GM12878 (cell line): Measurements from ENCODE around the gene DCAF5. TPM values are rescaled to one million over a fixed set of nuclear protein-coding genes. Genes with fewer than 3 reads are reported as not detected.

Experiments used
- ATAC-seq: fragments of 200-7000 bp; cut with Tn5 transposase; 3 replicates; pipeline ENCODE4 v1.9.1; 2020; ENCODE audit warnings: mild to moderate bottlenecking, moderate library complexity
- BruUV-seq: library from RNA; stranded (reverse); fragments of 400-500 nt; replicated peaks from 2 replicates; lab custom pipeline; 2021; lab: Mats Ljungman, UMichigan
- CTCF ChIA-PET: fragments of 300-600 bp; sonication (Branson Sonifier 250); formaldehyde crosslinking; extraction: SDS; loops from one replicate; lab custom pipeline; 2021; ENCODE audit warnings: inconsistent platforms; lab: Yijun Ruan, JAX
- POLR2A ChIA-PET: fragments of 350-600 bp; formaldehyde crosslinking; extraction: SDS; loops from one replicate; lab custom pipeline; 2021; ENCODE audit warnings: inconsistent platforms; lab: Charles Lee
- RAD21 ChIA-PET: fragments of 300-600 bp; sonication (Branson Sonifier 250); formaldehyde crosslinking; loops from one replicate; lab custom pipeline; 2023; ENCODE audit warnings: antibody characterized with exemption; ENCODE audit not compliant: unreplicated experiment; lab: Charles Lee
- SMC1A ChIA-PET: fragments of 300-600 bp; sonication (Branson Sonifier 250); formaldehyde crosslinking; loops from one replicate; lab custom pipeline; 2023; ENCODE audit not compliant: unreplicated experiment, uncharacterized antibody; lab: Charles Lee
- DNase-seq: peaks from one replicate; pipeline ENCODE4 v3.0.0-alpha.2; 2011; ENCODE audit warnings: low read depth, low spot score
- FAIRE-seq: peaks from 3 replicates; lab custom pipeline; 2011; peaks lifted over from hg19 to GRCh38; lab: Jason Lieb, UNC
- H2AFZ ChIP-seq: 2 replicates; pipeline ENCODE4 v1.6.0; 2011; ENCODE audit warnings: low read depth, low read length, control low read depth; ENCODE audit not compliant: control insufficient read depth
- H3K27ac ChIP-seq: 2 replicates; pipeline ENCODE4 v1.5.1; 2011; ENCODE audit warnings: control low read depth; ENCODE audit not compliant: control insufficient read depth, insufficient read depth
- H3K27me3 ChIP-seq, 2 experiments: replicated peaks in 1 of 2; 2 replicates each; pipeline versions ENCODE4 v1.6.0 to v1.6.1; 2011; ENCODE audit warnings: low read length in 1 of 2; ENCODE audit not compliant: control insufficient read depth in 2 of 2, insufficient read depth in 2 of 2
- H3K36me3 ChIP-seq, 2 experiments: 2 replicates each; pipeline ENCODE4 v1.5.1; 2011; ENCODE audit warnings: low read length in 1 of 2; ENCODE audit not compliant: control insufficient read depth in 2 of 2, insufficient read depth in 2 of 2
- H3K4me1 ChIP-seq: 2 replicates; pipeline ENCODE4 v1.6.1; 2011; ENCODE audit warnings: mild to moderate bottlenecking, low read length, moderate library complexity, mixed read lengths; ENCODE audit not compliant: control insufficient read depth, insufficient read depth
- H3K4me2 ChIP-seq: 2 replicates; pipeline ENCODE4 v1.6.0; 2011; ENCODE audit warnings: control low read depth; ENCODE audit not compliant: control insufficient read depth, insufficient read depth
- H3K4me3 ChIP-seq: fragments of 200-600 bp; sonication (generic); 2 replicates; pipeline ENCODE4 v1.5.1; 2016
- H3K79me2 ChIP-seq: 2 replicates; pipeline ENCODE4 v1.6.0; 2011; ENCODE audit warnings: low read length; ENCODE audit not compliant: control insufficient read depth, insufficient read depth
- H3K9ac ChIP-seq: 2 replicates; pipeline ENCODE4 v1.8.0; 2011; ENCODE audit warnings: low read length, control low read depth, mixed read lengths; ENCODE audit not compliant: control insufficient read depth, insufficient read depth
- H3K9me3 ChIP-seq: replicated peaks from 3 replicates; pipeline ENCODE4 v1.5.1; 2011; ENCODE audit warnings: mild to moderate bottlenecking, low read length; ENCODE audit not compliant: control insufficient read depth, insufficient read depth
- H4K20me1 ChIP-seq: 2 replicates; pipeline ENCODE4 v1.6.0; 2011; ENCODE audit not compliant: control insufficient read depth, insufficient read depth
- BCLAF1 ChIP-seq: fragments of 450-650 bp; IDR thresholded peaks from 2 replicates; pipeline ENCODE4 v1.6.1; 2017; ENCODE audit warnings: antibody characterized with exemption, mild to moderate bottlenecking, moderate library complexity
- HDAC6 ChIP-seq: fragments of 200-600 bp; sonication (generic); IDR thresholded peaks from one replicate; pipeline ENCODE4 v1.8.0; 2017; ENCODE audit warnings: antibody characterized with exemption; ENCODE audit not compliant: unreplicated experiment
- IKZF1 ChIP-seq: fragments of 450-650 bp; conservative IDR thresholded peaks from 2 replicates; pipeline ENCODE4 v1.6.1; 2017; ENCODE audit warnings: antibody characterized with exemption, mild to moderate bottlenecking
- SIN3A ChIP-seq: IDR thresholded peaks from 2 replicates; pipeline ENCODE4 v1.6.1; 2012; ENCODE audit warnings: low read depth, low read length, improper control_type of control experiment
- SP1 ChIP-seq: IDR thresholded peaks from one replicate; pipeline ENCODE4 v1.6.1; 2011; ENCODE audit warnings: low read depth, low read length
- TCF12 ChIP-seq: IDR thresholded peaks from 2 replicates; pipeline ENCODE4 v1.6.1; 2011; ENCODE audit warnings: low read depth, mild to moderate bottlenecking, low read length
- whole genome bisulfite sequencing: methylation state at CpG from one replicate; pipeline ENCODE4 v1.1.6; 2016; ENCODE audit warnings: low lambda C conversion rate; ENCODE audit not compliant: insufficient replicate concordance, insufficient coverage; ENCODE audit errors: missing lambda C conversion rate; 5-methylcytosine and 5-hydroxymethylcytosine counted together
- in situ Hi-C: fragments of 300-500 bp; cut with MboI; formaldehyde crosslinking; loops from 9 replicates; pipeline ENCODE4 v1.14.3; 2018; ENCODE audit warnings: mixed read lengths
- intact Hi-C: fragments of 100-400 bp; cut with micrococcal nuclease; formaldehyde crosslinking; loops from one replicate; pipeline ENCODE4 v1.14.2; 2022; ENCODE audit not compliant: unreplicated experiment
- polyA plus RNA-seq, 11 experiments: library from polyadenylated mRNA; depleted of rRNA in 4 of 11; unstranded in 6 of 11; stranded (reverse) in 5 of 11; fragments of >200 nt; fragmentation: Nextera tagmentation in 4 of 11; fragmentation: Illumina TruSeq in 1 of 11; extraction: Ambion mirVana in 4 of 11; extraction: Trizol in 1 of 11; gene quantifications; 1 replicate in 1 of 11; 2 replicates in 10 of 11; pipeline versions ENCODE4 v1.2.1 to v1.2.3, GENCODE V29; 2011 to 2016; ENCODE audit warnings: inconsistent platforms in 2 of 11, missing spikeins in 2 of 11, low read depth in 1 of 11
- total RNA-seq, 4 experiments: library from RNA; depleted of rRNA in 3 of 4; stranded (reverse); fragments of >200 nt in 3 of 4; fragmentation: Illumina TruSeq in 1 of 4; extraction: Trizol in 1 of 4; gene quantifications; 2 replicates each; pipeline versions ENCODE4 v1.2.1 to v1.2.3, GENCODE V29; 2013 to 2021

DCAF5 gene
- total and polyA plus RNA-seq, 10 of the 15 experiments (the other 5 are each of a cell fraction or from before 2014, with no cell fraction given), result 6.8 to 38.1 (median 19.1) TPM

- no peak for TF ChIP-seq TCF12
- TF ChIP-seq SP1, result no peak
- no peak for TF ChIP-seq HDAC6
- no peak for TF ChIP-seq IKZF1
- no peak for TF ChIP-seq SIN3A
- TF ChIP-seq BCLAF1, result no peak
- ATAC-seq (no peak), DNase-seq (no peak), FAIRE-seq (no peak)
- SMC1A ChIA-PET, result interaction anchor here (1.1 to 1.5 kb wide), 2 partner anchors 9 to 46 kb away, joined by 3 read pairs; no protein-coding TSS in a partner anchor
- Histone ChIP-seq H3K36me3 (peaks cover 0 to 18% of the 10 kb centered on the region in 2 experiments; a peak in 3 of 4 replicates), H3K79me2 (no peaks in the 10 kb centered on the region), H3K9ac (no peak overlapping the region), H3K4me1 (no peaks in the 10 kb centered on the region), H3K9me3 (no peaks in the 10 kb centered on the region), H3K4me3 (no peak overlapping the region), H4K20me1 (no peaks in the 10 kb centered on the region), H3K27ac (no peak overlapping the region), H2AFZ (no peak overlapping the region), H3K27me3 (no peaks in the 10 kb centered on the region), H3K4me2 (no peak overlapping the region)
- RAD21 ChIA-PET, result no interaction called here
- WGBS, result 87% methylated on average over 6 of the region's 6 CpGs
- intact Hi-C loops, result no loop called here
- BruUV-seq, result no TSS peak
- POLR2A ChIA-PET, result no interaction called here
- CTCF ChIA-PET, result interaction anchor here (1.1 to 1.2 kb wide), 3 partner anchors 33 to 220 kb away, joined by 3 read pairs; no protein-coding TSS in a partner anchor
- in situ Hi-C loops, result no loop called here
Measured at GRCh38 chr14:69083181-69083580, 69.7 kb downstream of the DCAF5 start.
